ENCODE data around the gene ABCA9. TPM values are rescaled to one million over a fixed set of nuclear protein-coding genes. Genes with fewer than 3 reads are reported as not detected.

The ABCA9 gene, protein sequence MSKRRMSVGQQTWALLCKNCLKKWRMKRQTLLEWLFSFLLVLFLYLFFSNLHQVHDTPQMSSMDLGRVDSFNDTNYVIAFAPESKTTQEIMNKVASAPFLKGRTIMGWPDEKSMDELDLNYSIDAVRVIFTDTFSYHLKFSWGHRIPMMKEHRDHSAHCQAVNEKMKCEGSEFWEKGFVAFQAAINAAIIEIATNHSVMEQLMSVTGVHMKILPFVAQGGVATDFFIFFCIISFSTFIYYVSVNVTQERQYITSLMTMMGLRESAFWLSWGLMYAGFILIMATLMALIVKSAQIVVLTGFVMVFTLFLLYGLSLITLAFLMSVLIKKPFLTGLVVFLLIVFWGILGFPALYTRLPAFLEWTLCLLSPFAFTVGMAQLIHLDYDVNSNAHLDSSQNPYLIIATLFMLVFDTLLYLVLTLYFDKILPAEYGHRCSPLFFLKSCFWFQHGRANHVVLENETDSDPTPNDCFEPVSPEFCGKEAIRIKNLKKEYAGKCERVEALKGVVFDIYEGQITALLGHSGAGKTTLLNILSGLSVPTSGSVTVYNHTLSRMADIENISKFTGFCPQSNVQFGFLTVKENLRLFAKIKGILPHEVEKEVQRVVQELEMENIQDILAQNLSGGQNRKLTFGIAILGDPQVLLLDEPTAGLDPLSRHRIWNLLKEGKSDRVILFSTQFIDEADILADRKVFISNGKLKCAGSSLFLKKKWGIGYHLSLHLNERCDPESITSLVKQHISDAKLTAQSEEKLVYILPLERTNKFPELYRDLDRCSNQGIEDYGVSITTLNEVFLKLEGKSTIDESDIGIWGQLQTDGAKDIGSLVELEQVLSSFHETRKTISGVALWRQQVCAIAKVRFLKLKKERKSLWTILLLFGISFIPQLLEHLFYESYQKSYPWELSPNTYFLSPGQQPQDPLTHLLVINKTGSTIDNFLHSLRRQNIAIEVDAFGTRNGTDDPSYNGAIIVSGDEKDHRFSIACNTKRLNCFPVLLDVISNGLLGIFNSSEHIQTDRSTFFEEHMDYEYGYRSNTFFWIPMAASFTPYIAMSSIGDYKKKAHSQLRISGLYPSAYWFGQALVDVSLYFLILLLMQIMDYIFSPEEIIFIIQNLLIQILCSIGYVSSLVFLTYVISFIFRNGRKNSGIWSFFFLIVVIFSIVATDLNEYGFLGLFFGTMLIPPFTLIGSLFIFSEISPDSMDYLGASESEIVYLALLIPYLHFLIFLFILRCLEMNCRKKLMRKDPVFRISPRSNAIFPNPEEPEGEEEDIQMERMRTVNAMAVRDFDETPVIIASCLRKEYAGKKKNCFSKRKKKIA (N-terminal part only)
- total RNA-seq: 0.11 and 0.14 TPM in 2 replicates
- long read RNA-seq: 0 reads

DNA sequence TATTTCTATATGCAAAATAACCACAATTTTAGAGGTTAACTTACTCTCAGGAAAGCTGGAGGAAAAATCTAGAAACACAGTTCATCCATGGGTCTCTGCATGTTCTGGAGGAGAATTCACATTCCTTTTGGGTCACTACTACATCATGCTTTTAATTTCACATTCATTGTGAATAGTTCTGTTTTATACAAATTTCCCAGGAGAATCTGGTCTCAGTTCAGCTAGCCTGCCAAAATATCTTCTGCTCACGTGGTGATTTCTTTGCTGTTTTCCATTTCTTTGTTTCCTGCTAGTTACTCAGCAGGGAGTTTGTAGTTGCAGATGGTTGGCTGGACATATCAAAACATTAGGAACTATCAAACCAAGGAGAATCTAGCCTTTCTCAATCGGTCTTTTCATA lies at the start of gene ABCA9:
Gene ABCA9, minus strand, starts transcription at position 106 of the 400 bp plus-strand sequence. CDS start 9,801 bp downstream, outside the sequence.
- TF ChIP-seq, protein P1, sequence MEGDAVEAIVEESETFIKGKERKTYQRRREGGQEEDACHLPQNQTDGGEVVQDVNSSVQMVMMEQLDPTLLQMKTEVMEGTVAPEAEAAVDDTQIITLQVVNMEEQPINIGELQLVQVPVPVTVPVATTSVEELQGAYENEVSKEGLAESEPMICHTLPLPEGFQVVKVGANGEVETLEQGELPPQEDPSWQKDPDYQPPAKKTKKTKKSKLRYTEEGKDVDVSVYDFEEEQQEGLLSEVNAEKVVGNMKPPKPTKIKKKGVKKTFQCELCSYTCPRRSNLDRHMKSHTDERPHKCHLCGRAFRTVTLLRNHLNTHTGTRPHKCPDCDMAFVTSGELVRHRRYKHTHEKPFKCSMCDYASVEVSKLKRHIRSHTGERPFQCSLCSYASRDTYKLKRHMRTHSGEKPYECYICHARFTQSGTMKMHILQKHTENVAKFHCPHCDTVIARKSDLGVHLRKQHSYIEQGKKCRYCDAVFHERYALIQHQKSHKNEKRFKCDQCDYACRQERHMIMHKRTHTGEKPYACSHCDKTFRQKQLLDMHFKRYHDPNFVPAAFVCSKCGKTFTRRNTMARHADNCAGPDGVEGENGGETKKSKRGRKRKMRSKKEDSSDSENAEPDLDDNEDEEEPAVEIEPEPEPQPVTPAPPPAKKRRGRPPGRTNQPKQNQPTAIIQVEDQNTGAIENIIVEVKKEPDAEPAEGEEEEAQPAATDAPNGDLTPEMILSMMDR (IDR thresholded peaks at IDR 0.05; ENCODE audit: unreplicated experiment): no peak
- H3K36me3 Mint-ChIP-seq (ENCODE audit: insufficient read depth): peaks cover 7% of the 10 kb centered on the region
- peaks cover 24% of the 10 kb centered on the region for H3K9me3 Mint-ChIP-seq (ENCODE audit: low read depth)
- H3K4me1 Mint-ChIP-seq (ENCODE audit: low read depth): no peaks in the 10 kb centered on the region
- no peaks in the 10 kb centered on the region for H3K27me3 Mint-ChIP-seq
- no peak within 1 kb of the TSS for H3K27ac Mint-ChIP-seq
- no peak within 1 kb of the TSS for H3K4me3 Mint-ChIP-seq (ENCODE audit: low read depth)
- DNase-seq (ENCODE audit: low spot score, unreplicated experiment): no peak

DNA sequence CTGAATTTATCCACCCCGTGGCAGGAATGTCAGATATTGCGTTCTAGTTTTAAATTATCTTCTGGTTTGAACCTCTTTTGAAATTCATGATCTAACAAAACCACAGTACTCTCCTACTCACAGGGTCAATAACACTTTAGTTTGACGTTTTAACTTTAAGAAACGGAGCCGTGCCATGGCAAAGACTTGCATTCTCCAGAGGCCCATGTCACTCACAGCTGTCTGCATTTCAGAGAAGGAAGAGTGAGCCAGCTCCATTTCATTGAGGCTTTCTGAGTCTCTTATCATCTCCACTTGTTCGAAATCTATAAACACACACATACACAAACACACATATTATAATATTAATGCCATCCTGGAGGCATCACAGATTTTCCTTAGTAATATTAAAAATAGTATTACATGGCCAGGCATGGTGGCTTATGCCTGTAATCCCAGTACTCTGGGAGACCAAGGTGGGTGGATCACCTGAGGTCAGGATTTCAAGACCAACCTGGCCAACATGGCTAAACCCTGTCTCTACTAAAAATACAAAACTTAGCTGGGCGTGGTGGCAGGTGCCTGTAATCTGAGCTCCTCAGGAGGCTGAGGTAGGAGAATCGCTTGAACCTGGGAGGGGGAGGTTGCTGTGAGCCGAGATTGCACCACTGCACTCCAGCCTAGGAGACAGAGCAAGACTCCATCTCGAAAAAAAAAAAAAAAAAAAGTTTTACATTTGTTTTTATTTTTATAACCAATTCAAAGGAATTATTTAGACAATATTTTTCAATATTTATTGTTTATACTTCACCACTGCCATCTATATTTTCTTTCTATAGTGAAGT lies 45.4 kb upstream of the ABCA9 start:
- no peaks in the 10 kb centered on the region for H3K27me3 Mint-ChIP-seq
- H3K4me3 Mint-ChIP-seq (ENCODE audit: low read depth): no peak overlapping the region
- no peaks in the 10 kb centered on the region for H3K9me3 Mint-ChIP-seq (ENCODE audit: low read depth)
- DNase-seq (ENCODE audit: low spot score, unreplicated experiment): no peak
- H3K36me3 Mint-ChIP-seq (ENCODE audit: insufficient read depth): no peaks in the 10 kb centered on the region
- TF ChIP-seq, protein P1 (IDR thresholded peaks at IDR 0.05; ENCODE audit: unreplicated experiment): no peak
- H3K4me1 Mint-ChIP-seq (ENCODE audit: low read depth): peaks cover 22% of the 10 kb centered on the region
- no peak overlapping the region for H3K27ac Mint-ChIP-seq

DNA sequence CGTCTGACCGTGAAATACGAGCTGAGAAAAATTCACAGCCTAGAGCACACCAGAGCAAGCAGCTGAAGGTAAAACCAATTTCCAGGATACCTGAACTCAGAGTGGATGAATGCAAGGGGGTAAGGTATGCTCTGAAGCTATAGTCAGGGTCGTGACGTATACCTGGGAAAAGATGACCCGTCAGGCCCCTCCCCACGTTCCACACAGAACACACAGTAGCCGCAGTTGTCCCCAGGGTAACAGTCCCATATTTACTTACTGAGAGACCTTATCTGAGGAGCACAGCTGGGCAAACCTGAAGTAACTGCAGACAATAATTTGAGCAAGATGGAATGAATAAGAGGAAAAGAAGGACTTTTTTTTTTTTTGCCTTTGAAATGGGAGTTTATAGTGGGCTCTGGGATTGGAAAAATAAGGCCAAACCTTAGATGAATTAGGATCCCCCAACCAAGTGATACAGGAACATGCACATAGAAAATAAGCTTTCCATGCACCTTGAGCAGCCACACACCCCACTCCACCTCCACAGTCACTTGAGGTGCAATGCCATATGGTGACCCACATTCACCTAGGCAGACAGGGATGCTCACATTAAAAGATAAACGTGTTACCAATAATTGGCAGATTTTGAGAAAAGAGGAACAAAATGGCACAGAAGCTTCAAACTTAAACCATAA lies 43.0 kb upstream of the ABCA9 start:
- Mint-ChIP-seq H3K27ac (peak overlapping the region; percentile 89), H3K4me3 (ENCODE audit: low read depth) (peak overlapping the region; percentile 36), H3K36me3 (ENCODE audit: insufficient read depth) (no peaks in the 10 kb centered on the region), H3K27me3 (no peaks in the 10 kb centered on the region), H3K4me1 (ENCODE audit: low read depth) (peaks cover 22% of the 10 kb centered on the region), H3K9me3 (ENCODE audit: low read depth) (no peaks in the 10 kb centered on the region)
- TF ChIP-seq, protein P1 (IDR thresholded peaks at IDR 0.05; ENCODE audit: unreplicated experiment): no peak
- peak; percentile 18 for DNase-seq (ENCODE audit: low spot score, unreplicated experiment)

DNA sequence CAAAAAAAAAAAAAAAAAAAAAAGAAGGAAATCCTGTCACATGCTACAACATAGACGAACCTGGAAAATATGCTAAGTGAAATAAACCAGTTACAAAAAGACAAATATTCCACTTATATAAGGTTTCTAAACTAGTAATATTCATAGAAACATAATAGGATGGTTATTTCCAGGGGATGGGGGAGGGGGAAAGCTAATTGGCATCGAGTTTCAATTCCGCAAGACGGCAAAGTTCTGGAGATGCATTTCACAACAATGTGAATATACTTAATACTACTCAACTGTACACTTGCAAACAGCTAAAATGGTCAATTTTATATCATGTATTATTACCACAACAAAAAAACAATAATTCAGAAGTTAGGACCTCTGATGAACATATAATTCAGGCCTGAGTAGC lies 37.9 kb upstream of the ABCA9 start:
- no peaks in the 10 kb centered on the region for H3K27me3 Mint-ChIP-seq
- peaks cover 9% of the 10 kb centered on the region for H3K4me1 Mint-ChIP-seq (ENCODE audit: low read depth)
- H3K4me3 Mint-ChIP-seq (ENCODE audit: low read depth): no peak overlapping the region
- TF ChIP-seq, protein P1 (IDR thresholded peaks at IDR 0.05; ENCODE audit: unreplicated experiment): no peak
- H3K36me3 Mint-ChIP-seq (ENCODE audit: insufficient read depth): no peaks in the 10 kb centered on the region
- H3K9me3 Mint-ChIP-seq (ENCODE audit: low read depth): no peaks in the 10 kb centered on the region
- DNase-seq (ENCODE audit: low spot score, unreplicated experiment): no peak
- H3K27ac Mint-ChIP-seq: no peak overlapping the region
